DND-41 (cell line): ENCODE measurements around the gene PQBP1.

Experiments used
- ATAC-seq: fragments of 200-7000 bp; cut with Tn5 transposase; 3 replicates; pipeline ENCODE4 v1.9.1; 2021; ENCODE audit warnings: low read depth; ENCODE audit not compliant: insufficient read depth
- DNase-seq: peaks from one replicate; pipeline ENCODE4 v3.0.0-alpha.2; 2020
- H2AFZ ChIP-seq: 2 replicates; pipeline ENCODE4 v1.6.0; 2012; ENCODE audit warnings: low read depth, low read length
- H3K27ac ChIP-seq: 2 replicates; pipeline ENCODE4 v1.5.1; 2012; ENCODE audit warnings: low read length, inconsistent platforms
- H3K27me3 ChIP-seq: fragments of 200-600 bp; sonication (generic); 2 replicates; pipeline ENCODE4 v1.6.0; 2012; ENCODE audit warnings: low read length, mild to moderate bottlenecking, inconsistent platforms; ENCODE audit not compliant: insufficient read depth, poor library complexity
- H3K36me3 ChIP-seq: 2 replicates; pipeline ENCODE4 v1.5.1; 2012; ENCODE audit warnings: low read length, inconsistent platforms; ENCODE audit not compliant: insufficient read depth
- H3K4me1 ChIP-seq: 2 replicates; pipeline ENCODE4 v1.5.1; 2012; ENCODE audit warnings: mild to moderate bottlenecking, low read length; ENCODE audit not compliant: insufficient read depth
- H3K4me2 ChIP-seq: 2 replicates; pipeline ENCODE4 v1.6.0; 2012; ENCODE audit warnings: mild to moderate bottlenecking, moderate library complexity, low read length, inconsistent platforms; ENCODE audit not compliant: insufficient read depth
- H3K4me3 ChIP-seq, 2 experiments: fragments of 200-600 bp in 1 of 2; shearing (Covaris generic) in 1 of 2; 2 replicates each; pipeline ENCODE4 v1.5.1; 2012 to 2016; ENCODE audit warnings: inconsistent platforms in 2 of 2, low read length in 2 of 2, mild to moderate bottlenecking in 2 of 2, low read depth in 1 of 2, moderate library complexity in 1 of 2
- H3K79me2 ChIP-seq: 2 replicates; pipeline ENCODE4 v1.6.0; 2012; ENCODE audit warnings: low read length, inconsistent platforms; ENCODE audit not compliant: insufficient read depth
- H3K9ac ChIP-seq: 2 replicates; pipeline ENCODE4 v1.6.0; 2012; ENCODE audit warnings: low read depth, mild to moderate bottlenecking, inconsistent platforms, low read length, moderate library complexity
- H3K9me3 ChIP-seq: 2 replicates; pipeline ENCODE4 v1.5.1; 2012; ENCODE audit warnings: low read length, moderate library complexity, mild to moderate bottlenecking, inconsistent platforms; ENCODE audit not compliant: insufficient read depth, severe bottlenecking
- H4K20me1 ChIP-seq: 2 replicates; pipeline ENCODE4 v1.6.0; 2012; ENCODE audit warnings: low read length; ENCODE audit not compliant: insufficient read depth
- CTCF ChIP-seq: IDR thresholded peaks from 2 replicates; pipeline ENCODE4 v1.5.1; 2012; ENCODE audit warnings: borderline replicate concordance, low read length, moderate library complexity, mild to moderate bottlenecking; ENCODE audit not compliant: poor library complexity, severe bottlenecking; ENCODE audit errors: extremely low read depth
- EZH2 ChIP-seq: IDR thresholded peaks from 3 replicates; pipeline ENCODE4 v1.6.1; 2012; ENCODE audit warnings: borderline replicate concordance, low read depth, mild to moderate bottlenecking, moderate library complexity, low read length, inconsistent platforms; ENCODE audit not compliant: severe bottlenecking

The PQBP1 gene

GRCh38 chrX:48903290-48903689, 5.6 kb downstream of the PQBP1 start:
- Histone ChIP-seq H3K4me3 (no peak overlapping the region), H3K9ac (no peak overlapping the region), H3K27me3 (no peaks in the 10 kb centered on the region), H4K20me1 (peaks cover 10% of the 10 kb centered on the region; the same call in 1 of the 2 replicates), H3K4me2 (no peak overlapping the region), H2AFZ (no peak overlapping the region), H3K4me1 (peaks cover 16% of the 10 kb centered on the region), H3K9me3 (no peaks in the 10 kb centered on the region), H3K27ac (no peak overlapping the region), H3K79me2 (peaks cover 20% of the 10 kb centered on the region), H3K36me3 (peaks cover 55% of the 10 kb centered on the region)
- TF ChIP-seq CTCF (no peak), EZH2 (no peak)
- ATAC-seq (no peak), DNase-seq (no peak)

- Histone ChIP-seq H3K9ac (no peak overlapping the region), H3K27ac (no peak overlapping the region), H3K27me3 (no peaks in the 10 kb centered on the region), H3K79me2 (peaks cover 11% of the 10 kb centered on the region), H3K9me3 (no peaks in the 10 kb centered on the region), H3K4me1 (peaks cover 7% of the 10 kb centered on the region), H3K4me2 (no peak overlapping the region), H4K20me1 (0 out of 2 replicates have a peak, but pooled peaks cover 6% of the 10 kb centered on the region), H3K4me3 (no peak overlapping the region), H2AFZ (no peak overlapping the region), H3K36me3 (peaks cover 56% of the 10 kb centered on the region)
- TF ChIP-seq EZH2 (no peak), CTCF (no peak)
- DNase-seq, result no peak
- no peak for ATAC-seq
These were observed 6.5 kb downstream of the PQBP1 start for GRCh38 chrX:48904180-48904579.

GRCh38 chrX:48904626-48905025, 6.9 kb downstream of the PQBP1 start:
- TF ChIP-seq CTCF (no peak), EZH2 (no peak)
- no peak for DNase-seq
- H3K4me1 ChIP-seq, result peaks cover 3% of the 10 kb centered on the region
- H2AFZ ChIP-seq, result no peak overlapping the region
- H3K4me2 ChIP-seq, result no peak overlapping the region
- peaks cover 8% of the 10 kb centered on the region; the same call in 1 of the 2 replicates for H3K79me2 ChIP-seq
- H3K9me3 ChIP-seq, result no peaks in the 10 kb centered on the region
- H4K20me1 ChIP-seq, result 0 out of 2 replicates have a peak, but pooled peaks cover 2% of the 10 kb centered on the region
- no peak for ATAC-seq
- H3K36me3 ChIP-seq, result peaks cover 53% of the 10 kb centered on the region
- H3K9ac ChIP-seq, result no peak overlapping the region
- no peak overlapping the region for H3K4me3 ChIP-seq
- H3K27me3 ChIP-seq, result no peaks in the 10 kb centered on the region
- no peak overlapping the region for H3K27ac ChIP-seq
